Inflammatory macrophage (primary cell): ENCODE results near the gene KCNG2.
"Not testable (repeated sequence)": the region's sequence is repeated elsewhere in the genome, so short reads cannot be mapped to it uniquely, and the experiment has no call there.

Experiments used
- DNase-seq, 2 donors: peaks; one replicate each; pipeline ENCODE4 v3.0.0-alpha.2; 2020 to 2022

Gene KCNG2

DNA sequence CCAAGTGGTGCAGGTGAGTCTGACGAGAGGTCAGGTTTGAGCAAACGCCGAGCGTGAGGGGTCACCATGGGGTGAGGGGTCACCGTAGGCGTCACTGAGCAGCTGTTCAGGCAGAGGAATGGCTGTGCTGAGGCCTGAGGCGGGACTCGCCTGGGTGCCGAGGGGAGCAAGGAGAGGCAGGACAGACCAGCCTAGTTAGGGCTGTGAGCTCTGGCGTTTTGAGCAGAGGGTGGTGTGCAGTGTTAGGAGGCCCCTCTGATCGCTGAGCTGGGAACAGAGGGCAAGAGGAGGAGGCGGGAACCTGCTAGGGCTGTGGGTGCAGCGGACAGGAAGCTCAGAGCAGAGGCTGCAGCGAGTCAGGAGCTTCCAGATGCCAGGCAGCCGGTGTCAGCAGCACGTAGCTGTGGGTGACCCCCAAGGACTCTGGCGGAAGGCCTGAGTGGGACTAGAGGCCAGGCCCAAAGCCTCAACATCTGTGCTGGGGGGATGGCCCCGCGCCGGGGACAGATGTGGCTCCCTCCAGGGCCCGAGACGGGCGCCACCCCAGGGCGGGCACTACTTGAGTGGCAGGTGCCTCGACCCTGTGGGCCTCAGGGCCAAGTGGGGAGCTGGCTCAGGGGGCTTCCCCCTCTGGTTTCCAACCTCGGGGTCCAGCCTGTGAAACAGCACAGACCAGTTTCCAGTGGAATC is 55.7 kb downstream of the KCNG2 start:
- no peak for DNase-seq

DNA sequence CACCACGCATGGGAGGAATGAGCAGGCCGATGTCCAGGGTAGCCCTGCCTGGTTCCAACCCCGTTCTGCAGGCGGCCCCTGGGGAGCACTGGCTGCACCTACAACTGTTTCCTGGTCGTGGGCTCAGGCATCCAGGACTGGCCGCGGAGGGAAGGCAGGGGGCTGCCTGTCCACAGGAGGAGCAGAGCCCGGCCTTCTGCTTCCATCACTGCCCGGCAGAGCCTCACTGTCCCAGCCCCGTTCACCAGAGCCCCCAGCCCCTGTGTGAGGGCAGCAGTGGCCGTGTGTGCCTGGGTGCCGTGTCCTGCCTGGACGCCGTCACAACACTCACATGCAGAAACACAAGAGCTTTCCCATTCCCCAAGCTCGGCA is 56.2 kb downstream of the KCNG2 start:
- DNase-seq: no peak

DNA sequence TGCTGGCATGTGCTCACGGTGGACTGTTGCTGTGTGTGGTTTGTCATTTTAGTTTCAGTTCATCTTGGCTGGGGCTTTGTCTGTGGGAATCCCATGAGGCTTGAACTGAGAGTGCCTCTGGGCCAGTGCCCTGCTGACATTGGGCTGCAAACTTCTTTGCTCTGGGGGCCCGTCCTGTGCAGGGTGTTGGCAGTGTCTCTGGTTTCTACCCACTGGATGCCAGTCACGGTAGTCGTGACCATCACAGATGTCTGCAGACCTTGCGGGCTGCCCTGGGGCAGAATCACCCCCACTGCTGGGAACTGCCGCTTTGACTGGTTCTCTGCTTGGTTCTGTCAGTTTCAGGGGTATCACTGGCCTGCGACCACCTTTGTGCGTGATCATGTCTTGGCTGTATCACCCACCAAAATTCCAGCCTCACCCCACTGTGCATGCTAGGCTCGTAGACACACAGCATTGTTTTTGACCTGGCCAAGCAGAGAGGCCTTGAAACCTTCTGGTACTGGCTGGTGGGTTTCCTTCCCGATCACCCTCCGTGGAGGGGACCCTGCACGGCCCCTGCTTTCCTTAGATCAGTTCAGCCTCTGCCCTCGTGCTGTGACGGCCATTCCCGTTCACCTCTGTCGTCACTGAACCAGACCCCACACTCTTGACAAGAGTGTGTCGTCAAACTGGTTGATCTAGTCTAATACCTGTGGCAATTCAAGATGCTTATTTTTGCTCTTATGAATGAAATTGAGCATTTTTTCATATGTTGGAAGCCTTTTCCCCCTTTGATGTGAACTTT is 57.6 kb downstream of the KCNG2 start:
- no peak for DNase-seq

DNA sequence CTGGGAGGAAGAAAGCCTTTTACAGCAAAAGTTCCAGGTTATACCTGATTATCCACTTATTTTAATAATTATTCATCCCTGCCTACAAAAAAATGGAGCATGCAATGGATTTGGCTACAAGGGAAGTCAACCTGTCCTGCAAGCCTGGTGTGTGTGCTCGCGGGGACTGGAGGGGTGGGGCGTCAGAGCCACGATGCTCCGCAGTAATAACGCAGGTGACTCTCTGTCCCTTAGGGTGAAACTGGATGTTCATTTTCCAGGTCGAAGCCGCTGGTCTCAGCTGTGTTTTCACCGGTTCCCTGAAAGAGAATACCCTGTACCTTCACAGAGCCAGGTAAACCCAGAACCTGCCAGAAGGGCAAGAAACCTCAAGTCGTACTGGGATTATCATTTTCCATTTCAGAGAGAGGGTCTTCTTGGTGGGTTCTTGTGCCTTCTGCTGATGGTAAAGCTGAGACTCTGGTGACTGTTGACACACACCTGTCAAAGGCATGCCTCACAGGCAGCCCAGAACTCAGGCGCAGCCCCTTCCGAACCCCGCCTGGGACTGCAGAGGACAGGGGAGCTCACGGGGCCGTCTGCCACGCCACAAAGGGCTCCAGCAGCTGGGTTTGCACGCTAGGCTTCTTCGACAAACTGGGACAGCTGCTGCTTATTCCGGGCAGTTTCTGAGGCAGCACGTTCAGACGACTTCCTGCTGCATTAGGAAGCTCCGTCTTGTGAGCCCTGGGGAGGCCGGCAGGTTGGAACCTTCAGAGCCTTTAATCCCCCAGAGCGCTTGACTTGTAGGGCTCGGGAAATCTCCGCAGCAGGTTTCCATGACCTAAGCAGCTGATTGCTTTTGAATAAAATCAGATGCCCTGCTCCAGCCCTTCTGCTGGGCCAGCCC is 58.6 kb downstream of the KCNG2 start:
- DNase-seq: peak in 1 of 2 donors; percentile 29

DNA sequence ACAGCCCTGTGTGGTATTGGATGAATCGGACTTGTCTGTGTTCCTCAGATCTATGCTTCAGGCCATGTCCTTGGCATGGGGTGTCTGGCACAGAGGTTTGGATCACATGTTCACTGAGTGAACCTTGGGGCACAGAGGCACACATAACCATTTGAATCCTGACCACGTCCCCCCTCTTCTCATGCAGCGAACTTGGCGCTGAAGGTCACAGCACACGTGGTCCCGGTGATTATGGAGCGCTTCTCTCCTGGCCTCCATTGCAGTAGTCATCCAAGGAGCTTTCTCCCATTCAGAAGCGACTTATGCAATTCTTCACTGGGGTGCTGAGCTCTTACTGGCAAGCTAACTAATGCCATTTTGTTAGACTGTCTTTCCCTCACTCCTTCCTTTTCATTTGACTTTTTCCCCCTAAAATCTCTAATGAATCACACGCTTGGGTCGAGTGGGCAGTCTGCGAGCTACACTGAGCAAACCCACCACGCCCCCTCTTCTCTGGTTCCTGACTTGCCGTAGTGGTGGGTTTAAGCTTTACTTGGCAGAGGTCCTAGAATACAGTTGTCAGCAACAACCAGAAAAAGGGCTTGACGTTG is 59.4 kb downstream of the KCNG2 start:
- DNase-seq: no peak

- DNase-seq: no peak
These were observed 61.6 kb downstream of the KCNG2 start for GRCh38 chr18:79859314-79859713.

GRCh38 chr18:79861687-79862086 is 63.9 kb downstream of the KCNG2 start:
- DNase-seq: no peak

DNA sequence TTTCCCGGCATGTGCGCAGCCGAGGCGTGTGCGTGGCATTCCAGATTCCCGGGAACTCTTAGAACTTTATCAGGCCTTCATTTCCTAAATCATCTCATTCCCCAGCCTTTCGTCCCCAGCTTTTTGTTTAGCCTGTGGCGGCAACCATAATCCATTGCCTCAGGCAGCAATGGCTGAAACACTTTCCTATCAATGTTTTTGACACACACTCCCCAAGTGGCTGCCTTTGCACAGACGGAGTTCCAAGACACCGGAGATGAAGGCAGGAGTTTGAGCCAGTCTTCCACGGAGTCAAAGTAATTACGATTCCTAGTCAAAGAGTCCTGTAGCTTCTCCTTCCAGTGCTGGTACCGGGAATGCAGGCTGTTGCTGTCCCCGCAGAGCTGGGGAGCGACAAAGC is 64.8 kb downstream of the KCNG2 start:
- no peak for DNase-seq

GRCh38 chr18:79863161-79864005 is 65.6 kb downstream of the KCNG2 start:
- DNase-seq: no peak

DNA sequence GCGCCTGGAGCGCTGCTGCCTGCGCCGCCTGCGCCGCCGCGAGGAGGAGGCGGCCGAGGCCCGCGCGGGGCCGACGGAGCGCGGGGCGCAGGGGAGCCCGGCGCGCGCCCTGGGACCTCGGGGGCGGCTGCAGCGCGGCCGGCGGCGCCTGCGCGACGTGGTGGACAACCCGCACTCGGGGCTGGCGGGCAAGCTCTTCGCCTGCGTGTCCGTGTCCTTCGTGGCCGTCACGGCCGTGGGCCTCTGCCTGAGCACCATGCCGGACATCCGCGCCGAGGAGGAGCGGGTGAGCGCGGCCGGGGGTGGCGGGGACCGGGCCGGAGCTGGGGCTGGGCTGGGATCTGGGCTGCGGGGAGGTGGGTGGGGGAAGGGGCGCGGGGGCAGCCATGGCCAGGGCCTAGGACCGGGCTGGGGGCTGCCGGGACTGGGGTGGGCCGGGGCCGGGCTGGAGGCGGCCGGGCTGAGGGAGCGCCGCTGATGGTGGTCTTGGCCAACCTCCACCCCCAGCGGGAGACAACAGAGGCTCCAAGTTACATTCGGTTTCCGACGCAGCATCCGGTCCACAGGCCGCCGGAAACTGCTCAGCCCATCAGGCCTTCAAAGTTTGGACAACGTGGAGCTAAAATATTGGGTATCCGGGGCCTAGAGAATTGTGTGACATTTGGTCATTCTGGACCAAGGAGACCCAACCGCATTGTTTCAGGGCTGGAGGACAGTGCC is 66.4 kb downstream of the KCNG2 start:
- DNase-seq: no peak

DNA sequence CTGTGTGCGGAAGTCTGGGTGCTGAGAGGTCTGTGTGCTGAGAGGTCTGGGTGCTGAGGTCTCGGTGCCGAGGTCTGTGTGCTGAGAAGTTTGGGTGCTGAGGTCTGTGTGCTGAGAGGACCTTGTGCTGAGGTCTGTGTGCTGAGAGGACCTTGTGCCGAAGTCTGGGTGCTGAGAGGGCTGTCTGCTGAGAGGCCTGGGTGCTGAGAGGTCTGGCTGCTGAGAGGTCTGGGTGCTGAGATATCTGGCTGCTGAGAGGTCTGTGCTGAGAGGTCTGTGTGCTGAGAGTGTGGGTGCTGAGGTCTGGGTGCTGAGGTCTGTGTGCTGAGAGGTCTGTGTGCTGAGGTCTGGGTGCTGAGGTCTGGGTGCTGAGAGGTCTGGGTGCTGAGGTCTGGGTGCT is 67.2 kb downstream of the KCNG2 start:
- DNase-seq: not testable (repeated sequence)

GRCh38 chr18:79865951-79866350 is 68.2 kb downstream of the KCNG2 start:
- not testable (repeated sequence) for DNase-seq

GRCh38 chr18:79866889-79867574 is 69.3 kb downstream of the KCNG2 start:
- no peak for DNase-seq

DNA sequence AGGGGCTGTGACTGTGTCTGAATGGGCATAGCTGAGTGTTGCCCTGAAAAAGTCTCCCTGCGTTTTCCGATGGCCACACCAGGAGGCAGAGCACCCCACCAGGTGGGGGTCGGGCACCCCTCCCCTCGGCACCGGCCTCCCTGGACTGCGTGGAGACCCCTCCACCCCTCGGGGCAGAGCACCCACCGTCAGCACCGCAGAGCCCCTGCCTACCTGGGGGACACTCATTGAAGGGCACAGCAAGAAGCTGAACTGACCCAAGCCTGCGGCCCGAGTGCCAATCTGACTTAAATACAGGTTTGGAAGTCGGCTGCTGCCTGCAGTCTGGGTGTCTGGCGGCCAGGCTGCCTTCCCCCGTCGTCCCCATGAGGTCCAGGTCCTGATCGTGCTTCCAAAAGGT is 69.9 kb downstream of the KCNG2 start:
- DNase-seq: no peak

DNA sequence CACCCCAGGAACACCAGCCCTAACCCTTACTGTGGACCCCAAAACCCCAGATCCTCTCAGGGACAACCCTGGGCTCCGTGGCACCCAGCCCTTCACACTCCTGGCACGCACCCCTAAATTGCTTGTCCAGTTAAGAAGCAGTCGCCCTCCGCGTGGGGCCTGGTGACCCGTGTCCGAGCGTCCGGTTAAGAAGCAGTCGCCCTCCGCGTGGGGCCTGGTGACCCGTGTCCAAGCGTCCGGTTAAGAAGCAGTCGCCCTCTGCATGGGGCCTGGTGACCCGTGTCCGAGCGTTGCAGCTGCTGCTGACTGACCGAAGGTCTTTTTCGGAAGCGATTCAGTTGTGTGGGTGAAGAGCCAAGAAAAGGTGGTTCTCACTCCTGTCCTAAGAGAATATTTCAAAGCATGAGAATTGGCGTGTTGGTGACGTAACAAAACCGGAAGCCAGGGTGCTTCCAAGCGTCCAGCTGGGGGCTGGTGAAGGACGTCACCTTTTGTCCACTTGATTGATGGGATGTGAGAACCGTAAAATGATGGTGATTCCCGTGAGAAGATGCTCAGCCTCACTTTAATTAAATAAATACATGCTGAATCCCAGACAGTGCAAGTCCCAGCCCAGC is 70.5 kb downstream of the KCNG2 start:
- DNase-seq: no peak

DNA sequence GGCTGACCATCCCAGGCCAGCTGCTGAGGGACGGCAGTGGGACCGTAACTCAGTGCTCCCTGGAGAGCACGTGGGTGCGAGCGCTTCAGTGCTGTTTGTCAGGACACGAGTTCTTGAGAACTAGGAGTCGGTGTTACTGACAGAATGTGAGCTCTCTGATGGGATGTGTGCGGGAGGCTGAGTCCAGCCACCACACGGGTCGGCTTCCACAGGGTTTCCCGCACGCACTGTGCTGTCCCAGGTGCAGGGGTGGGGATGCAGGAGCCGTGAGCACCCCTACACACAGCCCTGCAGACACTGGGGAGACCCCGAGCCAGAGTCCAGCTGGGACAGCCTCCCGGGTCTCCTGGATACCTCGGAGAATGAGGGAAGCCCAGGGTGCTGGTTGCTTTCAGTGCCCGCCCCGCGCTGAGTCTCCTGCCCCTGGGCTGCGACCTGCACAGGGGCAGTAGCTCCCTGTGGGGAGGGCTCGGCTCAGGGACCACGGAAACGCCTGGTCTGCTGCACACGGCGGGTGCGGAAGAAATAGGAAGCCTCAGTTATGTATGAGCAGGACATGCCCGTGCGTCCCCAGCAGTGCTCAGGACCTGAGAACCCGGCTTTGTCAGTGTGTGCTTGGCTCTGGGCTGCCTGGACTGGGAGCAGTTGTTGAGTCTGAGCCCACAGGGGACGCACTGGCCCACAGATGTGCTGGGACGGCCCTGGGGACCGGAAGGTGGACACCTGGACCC is 71.2 kb downstream of the KCNG2 start:
- no peak for DNase-seq

DNA sequence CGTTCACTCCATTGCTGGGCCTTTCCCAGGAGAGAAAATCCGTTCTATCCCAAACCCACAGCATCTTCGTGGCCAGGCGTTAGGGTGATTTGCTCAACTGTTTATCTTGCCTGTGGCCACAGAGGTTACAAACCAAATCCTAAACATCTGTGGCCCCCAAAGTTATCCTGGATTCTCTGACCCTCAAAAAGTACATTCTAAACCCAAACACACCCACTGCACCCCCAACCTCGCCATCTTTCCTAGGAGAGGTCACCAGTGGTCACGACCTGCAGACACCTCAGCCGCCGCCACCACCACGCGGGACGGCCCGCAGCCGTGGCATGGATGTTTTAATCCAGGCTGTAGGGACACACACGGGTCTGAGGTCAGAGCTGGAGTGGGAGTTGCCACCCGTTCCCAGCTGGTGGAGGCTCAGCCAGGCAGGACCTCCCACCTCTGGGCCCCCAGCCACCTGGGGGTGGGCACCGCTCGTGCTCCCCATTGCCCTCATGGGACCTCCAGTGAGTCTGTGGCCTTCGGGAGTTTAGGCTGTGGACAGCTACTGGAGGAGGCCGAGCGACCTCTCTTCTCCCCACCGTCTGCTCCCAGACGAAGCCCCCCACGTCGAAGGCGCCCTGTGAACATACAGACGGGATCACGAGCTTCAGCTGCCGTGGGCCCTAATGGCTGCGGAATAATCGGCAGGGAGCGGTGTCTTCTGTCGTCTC is 72.0 kb downstream of the KCNG2 start:
- DNase-seq: no peak

DNA sequence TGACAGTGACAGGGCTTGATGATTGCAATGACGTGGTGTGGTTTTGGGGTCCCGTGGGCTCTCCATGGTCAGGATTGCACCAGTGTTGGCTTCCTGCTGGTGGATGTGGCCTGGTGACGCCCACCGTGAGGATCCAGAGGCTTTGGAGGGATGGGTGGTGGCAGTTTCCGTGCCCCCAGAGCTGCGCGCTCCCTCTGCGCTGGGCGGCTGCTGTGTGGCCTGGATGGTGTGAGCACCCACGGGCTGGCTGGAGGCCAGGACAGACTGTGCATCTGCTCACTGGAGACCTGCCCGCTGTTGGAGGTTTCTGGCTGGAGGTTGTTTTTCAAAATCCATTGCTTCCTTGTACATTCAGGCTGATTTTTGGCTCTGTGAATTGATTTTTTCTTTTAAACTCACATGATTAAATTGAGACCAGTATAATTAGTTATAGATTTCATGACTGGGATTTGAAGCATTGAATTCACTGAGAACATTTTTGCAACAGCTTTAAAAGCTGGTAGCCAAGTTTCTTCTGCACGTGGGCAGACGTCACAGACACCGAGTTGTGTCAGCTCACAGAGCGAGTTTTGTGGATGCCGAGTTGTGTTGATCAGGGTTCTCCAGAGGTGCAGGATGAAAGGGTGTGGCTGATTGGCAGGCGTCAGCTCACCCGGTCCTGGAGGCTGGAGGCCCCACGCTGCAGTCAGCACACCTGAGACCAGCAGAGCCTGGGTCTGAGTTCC is 72.7 kb downstream of the KCNG2 start:
- no peak for DNase-seq
